OCI-LY1 (cell line): Measurements from ENCODE around the gene PHOX2B.

Experiments
- CTCF ChIP-seq: fragments of 200-600 bp; sonication (generic), shearing (Covaris generic); IDR thresholded peaks from 2 replicates; pipeline ENCODE4 v1.5.1; 2017; ENCODE audit warnings: mild to moderate bottlenecking, antibody characterized with exemption, low read length, moderate library complexity, mixed read lengths
- EZH2 ChIP-seq: fragments of 200-600 bp; sonication (generic), shearing (Covaris generic); IDR thresholded peaks from 2 replicates; pipeline ENCODE4 v1.8.0; 2017; ENCODE audit warnings: borderline replicate concordance, mixed run types, mild to moderate bottlenecking, antibody characterized with exemption, low read length, moderate library complexity, mixed read lengths

DNA sequence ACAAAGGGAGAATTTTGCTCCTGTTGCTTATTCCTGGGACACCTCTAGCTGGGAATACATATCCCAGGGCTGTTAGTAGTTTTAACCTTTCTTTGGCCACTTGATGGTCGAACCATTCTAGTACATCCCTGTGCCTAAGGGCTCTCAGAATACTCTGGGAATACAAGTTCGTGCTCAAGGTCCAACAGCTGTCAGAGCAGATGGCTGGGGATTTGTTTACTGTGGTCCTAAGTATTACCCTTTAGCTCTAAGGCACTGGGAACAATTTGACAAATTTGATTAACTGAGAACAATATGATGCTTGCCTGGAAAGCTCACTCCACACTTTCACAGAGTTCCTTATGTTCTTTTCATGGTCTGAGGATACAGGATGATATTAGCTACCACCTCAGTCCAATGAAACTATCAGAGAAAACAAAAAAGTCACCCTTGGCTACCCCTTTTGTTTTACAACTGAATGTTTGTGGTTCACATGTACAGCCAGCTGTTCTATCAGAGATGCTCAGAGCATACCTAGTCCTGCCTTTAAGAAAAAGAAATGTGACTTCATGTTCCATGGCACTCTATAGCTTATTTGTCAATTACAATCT lies 47.4 kb upstream of the PHOX2B start:
- TF ChIP-seq CTCF (no peak), EZH2 (no peak)
